HUDEP-2 (cell line): ENCODE results near the gene NFAM1.

Experiments used
- DNase-seq, 76 experiments: peaks; one replicate each; lab custom pipeline; 2025; ENCODE audit not compliant: unreplicated experiment in 76 of 76; lab: John Stamatoyannopoulos, UW

The NFAM1 gene

GRCh38 chr22:42440728-42441127 lies 8.5 kb upstream of the NFAM1 start:
- DNase-seq = no peak

DNA sequence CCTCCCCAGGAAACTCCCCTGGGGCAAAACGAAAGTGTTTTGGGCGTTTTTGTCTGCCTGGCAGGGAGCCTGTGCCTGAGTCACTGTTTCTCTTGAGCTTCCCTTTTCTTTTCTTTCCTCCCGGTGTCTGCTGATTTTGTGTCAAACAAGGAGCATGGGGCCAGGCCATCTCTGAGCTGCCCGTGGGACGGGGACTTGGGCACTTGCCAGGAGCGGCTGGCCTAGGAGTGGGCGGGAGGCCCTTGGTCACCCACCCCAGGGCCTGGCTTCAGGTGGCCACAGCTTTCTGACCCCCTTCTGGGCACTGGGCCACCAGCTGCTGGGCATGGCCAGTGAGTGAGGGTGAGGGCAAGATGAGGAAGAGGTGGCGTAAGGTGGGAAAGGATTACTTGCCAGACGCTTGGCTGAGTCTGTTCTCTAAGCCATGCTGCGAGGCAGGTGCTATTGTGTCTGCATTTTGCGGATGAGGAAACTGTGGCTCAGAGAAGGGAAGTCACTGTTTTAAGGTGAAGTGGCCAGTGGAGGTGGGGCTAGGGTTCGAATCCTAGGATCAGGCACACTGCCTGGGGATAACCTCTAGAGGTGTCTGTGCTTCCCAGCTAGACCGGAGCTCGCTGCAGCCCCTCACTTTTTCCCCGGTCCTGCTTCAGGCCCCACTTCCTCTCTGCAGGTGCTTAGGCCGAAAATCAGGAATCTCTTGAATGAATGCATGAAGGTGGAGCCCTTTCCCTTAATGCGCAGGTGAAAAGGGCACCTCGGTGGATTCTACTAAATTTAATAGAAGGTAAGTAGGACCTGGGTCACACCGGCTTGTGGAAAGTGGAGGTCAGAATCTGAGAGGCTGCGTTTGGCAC lies 7.8 kb upstream of the NFAM1 start:
- DNase-seq = peak in 3 of 76 experiments; percentile 4 to 30 (median 5)

GRCh38 chr22:42439021-42439567 lies 6.9 kb upstream of the NFAM1 start:
- no peak for DNase-seq

DNA sequence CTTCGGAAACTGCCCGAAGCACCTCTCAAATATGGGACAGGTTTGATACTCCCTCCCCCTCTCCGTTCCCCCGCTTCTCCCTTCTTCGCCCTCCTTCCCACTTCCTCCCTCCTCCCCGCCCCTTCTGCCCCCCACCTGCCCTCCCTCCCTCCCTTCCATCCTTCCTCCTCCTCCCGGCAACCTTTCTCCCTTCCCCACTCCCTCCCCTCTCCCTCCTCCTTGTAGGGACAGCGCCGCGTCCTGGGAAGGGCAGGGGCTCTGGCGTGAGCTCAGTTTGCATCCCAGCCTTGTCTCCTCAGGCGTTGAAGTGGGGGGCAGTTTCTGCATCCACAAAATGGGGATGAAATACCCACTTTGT lies 6.1 kb upstream of the NFAM1 start:
- no peak for DNase-seq

- peak in 49 of 76 experiments; percentile 2 to 63 (median 32) for DNase-seq
These were observed 5.5 kb upstream of the NFAM1 start for GRCh38 chr22:42437488-42438292.

GRCh38 chr22:42436404-42436803 lies 4.2 kb upstream of the NFAM1 start:
- DNase-seq = no peak

DNA sequence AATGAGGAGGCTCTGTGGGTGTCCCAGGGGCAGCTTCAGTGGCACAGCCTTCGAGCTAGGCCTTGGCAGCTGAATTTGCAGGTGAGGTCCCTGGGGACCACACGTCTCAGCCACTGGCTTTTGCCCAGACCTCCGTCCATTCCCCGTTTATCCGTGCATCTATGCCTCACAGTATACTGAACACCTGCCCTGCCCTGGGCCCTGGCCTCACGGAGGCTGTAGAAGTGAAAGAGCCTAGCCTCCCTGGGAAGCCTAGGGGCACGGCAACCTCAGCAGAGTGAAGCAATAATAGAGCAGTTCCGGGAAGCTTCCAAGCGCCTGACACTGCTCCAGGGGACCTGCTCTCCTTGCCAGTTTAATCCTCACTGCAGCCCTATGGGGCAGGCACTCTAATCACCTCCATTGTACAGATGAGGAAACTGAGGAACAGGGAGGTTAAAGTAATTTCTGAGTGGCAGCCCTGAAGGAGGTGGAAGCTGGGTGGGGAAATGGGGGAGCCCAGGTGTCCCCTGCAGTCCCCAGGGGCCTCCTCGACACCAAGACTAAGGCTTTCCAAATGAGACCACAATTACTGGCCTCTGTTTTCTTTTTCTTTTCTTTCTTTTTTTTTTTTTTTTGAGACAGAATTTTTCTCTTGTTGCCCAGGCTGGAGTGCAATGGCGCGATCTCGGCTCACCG lies 2.7 kb upstream of the NFAM1 start:
- DNase-seq = no peak

DNA sequence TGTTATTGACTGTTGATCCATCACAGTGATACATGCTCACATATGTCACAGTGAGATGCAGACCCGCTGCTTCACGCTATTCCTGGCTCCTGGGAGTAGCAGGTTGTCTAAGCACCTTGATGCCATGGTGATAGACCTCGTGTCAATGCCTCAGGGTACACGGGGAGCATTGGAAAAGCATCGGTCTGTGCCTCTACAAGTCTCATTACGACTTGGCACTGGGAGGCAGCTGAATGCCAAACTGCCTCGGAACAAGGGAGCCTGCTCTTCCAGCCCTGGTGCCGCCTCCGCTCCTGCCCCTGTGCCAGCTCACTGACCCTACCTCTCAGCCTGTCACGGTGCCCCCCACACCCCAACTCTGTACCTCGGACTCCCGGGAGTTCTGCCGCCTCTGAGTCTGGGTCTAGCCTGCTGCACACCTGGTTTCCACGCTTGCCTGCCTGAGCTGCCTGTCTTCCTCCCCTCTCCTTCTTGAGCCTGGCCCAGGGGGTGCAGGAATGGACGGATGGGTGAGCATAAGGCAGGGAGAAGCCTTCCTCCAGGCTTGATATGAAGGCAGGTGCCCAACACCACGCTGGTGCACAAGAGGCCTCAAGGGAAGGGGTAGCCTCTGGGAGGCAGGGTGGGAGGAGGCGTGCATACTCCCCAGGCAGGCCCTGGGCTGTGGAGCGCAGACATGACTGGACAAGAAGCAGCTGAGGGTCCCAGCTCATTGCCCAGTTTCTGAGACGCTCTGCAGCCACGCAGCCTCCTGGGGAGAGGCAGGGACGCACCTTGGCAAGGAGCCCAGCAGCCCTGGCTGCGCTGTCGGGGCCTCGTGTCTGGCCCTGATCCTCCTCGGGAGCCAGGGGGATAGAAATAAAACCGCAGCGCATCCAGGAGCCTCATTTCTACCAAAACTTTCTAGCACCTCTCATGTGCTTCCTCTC lies 1.8 kb upstream of the NFAM1 start:
- peak in 1 of 76 experiments; percentile 10 for DNase-seq

GRCh38 chr22:42432818-42433217 lies 615 bp upstream of the NFAM1 start:
- DNase-seq = no peak

DNA sequence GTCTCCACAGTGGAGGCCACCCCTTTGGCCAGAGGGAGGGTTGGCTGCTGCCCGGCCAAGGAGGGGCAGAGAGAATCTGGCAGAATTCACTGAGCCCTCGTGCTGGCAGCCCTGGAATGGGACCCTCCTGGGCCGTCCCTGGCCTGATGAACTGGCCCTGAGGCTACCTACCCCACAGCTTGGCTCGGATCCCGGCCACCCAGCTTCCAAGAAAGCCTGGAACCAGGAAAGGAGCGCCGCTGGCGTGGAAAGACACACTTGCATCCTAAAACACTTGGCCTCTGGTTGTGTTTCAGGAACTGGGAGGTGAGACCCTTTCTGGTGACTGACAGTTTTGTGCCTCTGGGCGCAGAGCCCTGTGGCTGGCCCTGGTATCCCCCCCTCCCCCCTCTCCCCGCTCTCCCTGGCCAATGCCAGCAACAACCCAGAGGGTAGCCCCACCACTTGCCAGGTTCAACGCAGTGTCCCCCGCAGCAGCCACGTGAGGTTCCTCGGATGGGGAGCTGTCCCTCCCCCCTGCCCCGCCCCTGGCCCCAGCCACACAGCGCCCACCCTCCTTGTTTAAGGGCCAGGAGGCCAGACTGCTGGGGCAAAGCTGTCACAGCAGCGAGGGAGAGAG lies 693 bp downstream of the NFAM1 start:
- no peak for DNase-seq

- DNase-seq = no peak
These were observed 1.6 kb downstream of the NFAM1 start for GRCh38 chr22:42430528-42431125.

DNA sequence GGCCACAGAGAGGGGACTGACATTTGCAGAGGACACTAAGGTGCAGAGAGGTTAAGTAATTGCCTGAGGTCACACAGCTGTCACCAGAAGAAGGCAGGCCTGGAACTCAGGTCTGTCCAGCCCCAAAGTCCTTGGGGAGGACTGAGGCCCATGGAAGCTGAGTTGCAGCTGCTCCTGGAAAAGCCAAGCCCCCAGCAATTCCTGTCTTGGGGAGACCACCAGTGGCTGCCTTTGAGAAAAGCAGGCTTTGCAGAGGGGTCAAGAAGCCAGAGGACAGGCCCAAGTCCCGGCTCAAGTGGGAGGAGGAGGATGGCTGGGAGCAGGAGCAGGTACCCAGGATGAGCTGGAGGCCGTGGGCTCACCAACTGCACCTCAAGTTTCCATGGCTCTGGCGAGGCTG lies 3.4 kb downstream of the NFAM1 start:
- DNase-seq = no peak

- no peak for DNase-seq
These were observed 4.2 kb downstream of the NFAM1 start for GRCh38 chr22:42428025-42428424.

DNA sequence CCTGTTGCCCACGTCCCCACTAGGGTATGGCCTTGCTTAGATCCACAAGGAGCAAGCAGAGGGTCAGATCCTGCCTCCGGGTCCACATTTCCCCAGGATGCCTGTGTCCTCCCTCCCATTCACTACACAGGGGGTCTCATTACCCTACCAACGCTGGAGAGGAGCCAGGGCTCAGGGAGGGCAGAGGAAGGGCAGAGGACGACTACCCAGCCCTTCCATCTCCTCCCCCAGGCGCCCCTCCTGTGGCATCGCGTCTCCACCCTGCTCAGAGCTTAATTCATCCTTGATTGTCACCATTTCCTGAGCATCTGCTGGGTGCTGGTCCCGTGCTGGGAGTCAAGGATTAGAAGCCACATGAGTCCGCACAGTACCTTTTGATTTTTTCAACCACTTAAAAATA lies 5.0 kb downstream of the NFAM1 start:
- DNase-seq = no peak

- DNase-seq = no peak
These were observed 6.2 kb downstream of the NFAM1 start for GRCh38 chr22:42425989-42426355.

DNA sequence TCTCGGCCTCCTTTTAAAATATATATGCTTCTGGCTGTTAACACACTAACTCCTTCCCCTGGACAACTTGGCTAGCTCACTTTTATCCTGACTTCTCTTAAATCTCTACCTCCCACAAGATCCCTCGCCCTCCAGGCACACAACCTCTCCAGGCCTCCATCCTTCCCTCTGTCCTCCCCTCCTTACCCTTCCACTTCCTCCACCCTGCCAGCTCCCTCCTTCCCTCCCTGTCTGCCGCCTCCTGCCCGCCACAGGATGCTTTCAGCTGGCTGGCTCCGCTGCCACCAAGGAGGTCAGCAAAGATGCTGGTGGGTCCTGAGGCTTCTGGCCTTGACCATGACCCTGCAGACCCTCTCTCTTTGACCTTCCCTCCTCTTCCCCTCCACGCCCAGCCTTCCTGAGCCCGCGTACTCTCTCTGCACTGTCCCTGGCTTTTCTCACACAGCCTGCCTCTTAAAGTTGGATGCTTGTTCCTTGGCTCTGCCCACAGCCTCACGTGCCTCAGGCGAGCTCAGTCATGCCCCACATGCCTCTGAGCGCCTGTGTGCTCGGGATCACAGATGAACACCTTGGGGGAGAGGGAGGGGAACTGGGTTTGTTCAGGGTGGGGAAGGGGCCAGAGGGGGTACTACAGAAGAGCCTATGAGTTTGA lies 6.7 kb downstream of the NFAM1 start:
- DNase-seq = no peak

- DNase-seq = no peak
These were observed 12.8 kb downstream of the NFAM1 start for GRCh38 chr22:42419243-42419881.

- no peak for DNase-seq
These were observed 13.4 kb downstream of the NFAM1 start for GRCh38 chr22:42418811-42419242.
